SK-N-SH (cell line): Measurements from ENCODE around the gene ATP5PB. TPM values are rescaled to one million over a fixed set of nuclear protein-coding genes. Genes with fewer than 3 reads are reported as not detected.

Experiments used
- CTCF ChIA-PET: fragments of 300-600, 350-600 bp; formaldehyde crosslinking; extraction: SDS; loops from one replicate; lab custom pipeline; 2021; lab: Yijun Ruan, JAX
- POLR2A ChIA-PET: fragments of 350-600 bp; sonication (Branson Sonifier 250); formaldehyde crosslinking; extraction: SDS; loops from one replicate; lab custom pipeline; 2020; ENCODE audit warnings: antibody characterized with exemption, inconsistent platforms; lab: Yijun Ruan, JAX
- DNase-seq: peaks from one replicate; pipeline ENCODE4 v3.0.0; 2012
- H2AFZ ChIP-seq: fragments of 200-600 bp; sonication (generic); 2 replicates; pipeline ENCODE4 v1.8.1; 2016; ENCODE audit warnings: antibody characterized with exemption, mild to moderate bottlenecking, low read depth
- H3F3A ChIP-seq: fragments of 200-600 bp; sonication (generic); replicated peaks from 2 replicates; pipeline ENCODE3; 2016; ENCODE audit warnings: antibody characterized with exemption, mild to moderate bottlenecking; ENCODE audit not compliant: insufficient read depth
- H3K27ac ChIP-seq, 2 experiments: fragments of 200-500 bp in 1 of 2; fragments of 200-600 bp in 1 of 2; sonication (Bioruptor generic) in 1 of 2; sonication (generic), shearing (Covaris generic) in 1 of 2; 2 replicates each; pipeline versions ENCODE4 v1.5.1 to v1.6.1; 2014 to 2016; ENCODE audit warnings: low read depth in 2 of 2, inconsistent platforms in 1 of 2, low read length in 1 of 2, mild to moderate bottlenecking in 1 of 2, mixed read lengths in 1 of 2
- H3K27me3 ChIP-seq: fragments of 200-600 bp; sonication (generic), shearing (Covaris generic); 2 replicates; pipeline ENCODE4 v1.6.1; 2016; ENCODE audit warnings: mixed run types; ENCODE audit not compliant: insufficient read depth
- H3K36me3 ChIP-seq, 2 experiments: fragments of 200-500 bp in 1 of 2; fragments of 200-600 bp in 1 of 2; sonication (Bioruptor generic) in 1 of 2; sonication (generic) in 1 of 2; replicated peaks in 1 of 2; 2 replicates each; pipeline versions ENCODE3 to v1.5.1; 2014 to 2016; ENCODE audit warnings: low read length in 1 of 2, mild to moderate bottlenecking in 1 of 2; ENCODE audit not compliant: insufficient read depth in 2 of 2, control insufficient read depth in 1 of 2
- H3K4me1 ChIP-seq, 2 experiments: fragments of 200-500 bp in 1 of 2; fragments of 200-600 bp in 1 of 2; sonication (Bioruptor generic) in 1 of 2; sonication (generic), shearing (Covaris generic) in 1 of 2; 2 replicates each; pipeline versions ENCODE4 v1.5.1 to v1.6.1; 2014 to 2016; ENCODE audit warnings: low read depth in 1 of 2, low read length in 1 of 2, mixed run types in 1 of 2; ENCODE audit not compliant: insufficient read depth in 2 of 2, control insufficient read depth in 1 of 2
- H3K4me2 ChIP-seq: fragments of 200-600 bp; sonication (generic), shearing (Covaris generic); 2 replicates; pipeline ENCODE4 v1.6.1; 2017; ENCODE audit warnings: mixed run types
- H3K4me3 ChIP-seq, 2 experiments: fragments of 200-500 bp in 1 of 2; fragments of 200-600 bp in 1 of 2; sonication (Bioruptor generic) in 1 of 2; sonication (generic), shearing (Covaris generic) in 1 of 2; 2 replicates each; pipeline versions ENCODE4 v1.5.1 to v1.8.1; 2014 to 2016; ENCODE audit warnings: low read depth in 2 of 2, inconsistent platforms in 1 of 2, low read length in 1 of 2, mild to moderate bottlenecking in 1 of 2, mixed read lengths in 1 of 2, moderate library complexity in 1 of 2
- H3K79me2 ChIP-seq: fragments of 200-600 bp; sonication (generic); 2 replicates; pipeline ENCODE4 v1.8.1; 2017; ENCODE audit warnings: mild to moderate bottlenecking; ENCODE audit not compliant: insufficient read depth
- H3K9ac ChIP-seq: fragments of 200-600 bp; sonication (generic); 2 replicates; pipeline ENCODE4 v1.6.1; 2017; ENCODE audit warnings: mixed run types
- H3K9me2 ChIP-seq: fragments of 200-600 bp; sonication (generic); 2 replicates; pipeline ENCODE4 v1.6.1; 2017; ENCODE audit warnings: mixed run types
- H3K9me3 ChIP-seq: fragments of 200-600 bp; sonication (generic); 2 replicates; pipeline ENCODE4 v1.6.1; 2017; ENCODE audit warnings: mixed run types, mild to moderate bottlenecking, moderate library complexity
- H4K20me1 ChIP-seq: fragments of 200-600 bp; sonication (generic); 2 replicates; pipeline ENCODE4 v1.6.1; 2017; ENCODE audit warnings: mild to moderate bottlenecking, mixed run types; ENCODE audit not compliant: insufficient read depth
- ELF1 ChIP-seq: IDR thresholded peaks from 2 replicates; pipeline ENCODE4 v1.4.0; 2012
- EZH2phosphoT487 ChIP-seq: fragments of 200-600 bp; sonication (generic); IDR thresholded peaks from 2 replicates; pipeline ENCODE4 v1.6.1; 2017; ENCODE audit warnings: low read depth, mixed run types, mild to moderate bottlenecking, antibody characterized with exemption, moderate library complexity, borderline replicate concordance
- FOXJ3 ChIP-seq: sonication (generic); formaldehyde crosslinking; IDR thresholded peaks from 2 replicates; pipeline ENCODE4 v1.5.1; 2020; ENCODE audit warnings: mild to moderate bottlenecking, missing genetic modification reagents
- FOXM1 ChIP-seq: IDR thresholded peaks from 2 replicates; pipeline ENCODE4 v1.4.0; 2012; ENCODE audit warnings: low read depth, mild to moderate bottlenecking
- JUND ChIP-seq: IDR thresholded peaks from 2 replicates; pipeline ENCODE4 v1.4.0; 2012
- MEF2A ChIP-seq: IDR thresholded peaks from 2 replicates; pipeline ENCODE4 v1.4.0; 2012; ENCODE audit warnings: low read depth, borderline replicate concordance
- MXI1 ChIP-seq: IDR thresholded peaks from 2 replicates; pipeline ENCODE4 v1.6.1; 2012; ENCODE audit warnings: mild to moderate bottlenecking, low read depth, low read length, improper control_type of control experiment
- NRF1 ChIP-seq: IDR thresholded peaks from 2 replicates; pipeline ENCODE4 v1.6.1; 2012; ENCODE audit warnings: low read depth, mild to moderate bottlenecking, low read length
- RAD21 ChIP-seq: IDR thresholded peaks from 2 replicates; pipeline ENCODE4 v1.6.1; 2012; ENCODE audit warnings: mild to moderate bottlenecking, low read length
- RCOR1 ChIP-seq: fragments of 150-350 bp; IDR thresholded peaks from 2 replicates; pipeline ENCODE4 v1.6.1; 2017; ENCODE audit warnings: antibody characterized with exemption, low read length
- RFX5 ChIP-seq: IDR thresholded peaks from 2 replicates; pipeline ENCODE4 v1.6.1; 2012; ENCODE audit warnings: mild to moderate bottlenecking, improper control_type of control experiment, low read length
- RXRA ChIP-seq: IDR thresholded peaks from 2 replicates; pipeline ENCODE4 v1.4.0; 2012; ENCODE audit warnings: low read depth, mild to moderate bottlenecking, borderline replicate concordance
- SIN3A ChIP-seq: IDR thresholded peaks from 2 replicates; pipeline ENCODE4 v1.6.1; 2012; ENCODE audit warnings: low read depth, mild to moderate bottlenecking, low read length, moderate library complexity, borderline replicate concordance
- SMC3 ChIP-seq: IDR thresholded peaks from 2 replicates; pipeline ENCODE4 v1.6.1; 2012; ENCODE audit warnings: low read depth, low read length, improper control_type of control experiment
- TAF1 ChIP-seq: IDR thresholded peaks from 2 replicates; pipeline ENCODE4 v1.6.1; 2012; ENCODE audit warnings: low read depth, mild to moderate bottlenecking, low read length, moderate library complexity, borderline replicate concordance
- TCF12 ChIP-seq: IDR thresholded peaks from 2 replicates; pipeline ENCODE4 v1.4.0; 2012
- WGBS: methylation state at CpG from one replicate; pipeline ENCODE4 v1.1.6; 2017; ENCODE audit warnings: low lambda C conversion rate; 5-methylcytosine and 5-hydroxymethylcytosine counted together
- polyA plus RNA-seq, 3 experiments: library from polyadenylated mRNA; depleted of rRNA; stranded (reverse); fragments of >200 nt; gene quantifications; 2 replicates each; pipeline ENCODE4 v1.2.3, GENCODE V29; 2012
- TF ChIP-seq, protein P1 (sequence below): IDR thresholded peaks from 2 replicates; pipeline ENCODE4 v1.6.1; 2012; ENCODE audit warnings: mild to moderate bottlenecking, low read depth, low read length, moderate library complexity
- TF ChIP-seq, protein P2 (sequence below): fragments of 200-600 bp; sonication (generic); IDR thresholded peaks from 2 replicates; pipeline ENCODE4 v1.6.1; 2017; ENCODE audit warnings: antibody characterized with exemption, mild to moderate bottlenecking, moderate library complexity
- TF ChIP-seq, protein P3 (sequence below): IDR thresholded peaks from 2 replicates; pipeline ENCODE4; 2012
- TF ChIP-seq, protein P4 (sequence below): fragments of 150-350 bp; IDR thresholded peaks from 2 replicates; pipeline ENCODE4 v1.6.1; 2017; ENCODE audit warnings: antibody characterized with exemption, low read length, low read depth, borderline replicate concordance

Gene ATP5PB
- polyA plus RNA-seq, 1 of the 3 experiments (the other 2 are of a cell fraction): 177 TPM

DNA sequence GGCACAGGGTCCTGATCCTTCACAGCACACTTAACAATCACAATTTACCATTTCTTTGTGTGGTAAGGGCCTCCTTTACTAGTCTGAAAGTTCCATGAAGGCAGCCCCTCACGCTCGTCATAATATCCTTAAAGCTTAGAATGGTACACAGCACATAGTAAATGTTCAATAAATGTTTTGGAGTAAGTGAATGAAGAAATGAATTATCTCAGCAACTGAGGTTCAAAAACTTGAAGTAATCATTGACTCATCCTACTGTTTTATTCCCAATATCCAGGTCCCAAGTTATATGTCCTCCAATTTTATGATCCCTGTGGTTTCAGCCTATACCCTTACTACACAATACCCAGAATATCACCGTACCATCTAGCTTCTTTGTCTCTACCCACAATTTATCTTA is 22.3 kb downstream of the ATP5PB start:
- H3K27me3 ChIP-seq: no peaks in the 10 kb centered on the region
- H4K20me1 ChIP-seq: no peaks in the 10 kb centered on the region
- H3K27ac ChIP-seq: no peak overlapping the region
- no peaks in the 10 kb centered on the region for H3K9me2 ChIP-seq
- H2AFZ ChIP-seq: no peak overlapping the region
- no peaks in the 10 kb centered on the region for H3K4me1 ChIP-seq
- TF ChIP-seq EZH2phosphoT487 (no peak), TCF12 (no peak), FOXM1 (no peak)
- WGBS: 94% methylated on average over 3 of the region's 3 CpGs
- H3K79me2 ChIP-seq: no peaks in the 10 kb centered on the region
- POLR2A ChIA-PET: no interaction called here
- H3K9ac ChIP-seq: no peak overlapping the region
- no peak for DNase-seq
- H3K9me3 ChIP-seq: no peaks in the 10 kb centered on the region
- no peak overlapping the region for H3K4me3 ChIP-seq
- no peaks in the 10 kb centered on the region for H3F3A ChIP-seq
- peaks cover 6 to 13% of the 10 kb centered on the region in 2 experiments for H3K36me3 ChIP-seq
- CTCF ChIA-PET: interaction anchor here (1.1 kb wide), 1 partner anchor 9 kb away, joined by 3 read pairs; no protein-coding TSS in a partner anchor
- H3K4me2 ChIP-seq: no peak overlapping the region

DNA sequence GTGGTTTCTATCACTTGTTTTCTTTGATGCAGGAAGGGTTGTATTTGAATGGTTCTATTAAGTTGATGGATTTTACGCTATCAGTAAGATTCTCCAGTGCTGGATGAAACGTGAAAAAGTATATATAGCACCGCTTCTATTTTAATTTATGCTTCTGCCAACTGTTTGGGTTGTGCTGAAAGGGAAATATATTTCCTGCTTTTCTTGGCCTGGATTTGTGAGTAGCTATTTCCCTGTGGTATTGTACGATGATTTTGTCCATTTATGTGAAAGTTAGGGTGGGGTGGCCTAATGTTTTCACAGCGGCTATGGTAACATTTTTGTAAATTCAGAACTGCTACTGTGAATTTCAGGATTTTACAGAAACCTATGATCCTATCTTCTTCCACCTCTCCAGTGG is 24.8 kb downstream of the ATP5PB start:
- Histone ChIP-seq H3K9me3 (no peaks in the 10 kb centered on the region), H3K36me3 (no peaks in the 10 kb centered on the region), H4K20me1 (no peaks in the 10 kb centered on the region), H3K4me1 (no peaks in the 10 kb centered on the region), H3K79me2 (no peaks in the 10 kb centered on the region), H3K9me2 (no peaks in the 10 kb centered on the region), H2AFZ (no peak overlapping the region), H3K4me3 (no peak overlapping the region), H3K27me3 (no peaks in the 10 kb centered on the region), H3K27ac (no peak overlapping the region), H3K9ac (no peak overlapping the region), H3F3A (no peaks in the 10 kb centered on the region), H3K4me2 (no peak overlapping the region)
- no peak for DNase-seq
- POLR2A ChIA-PET: no interaction called here
- TF ChIP-seq RCOR1 (no peak), MEF2A (no peak), NRF1 (no peak), RXRA (no peak), ELF1 (no peak), RFX5 (no peak), FOXJ3 (CRISPR knock-in tag) (no peak), RAD21 (no peak), TAF1 (no peak), SMC3 (no peak), TCF12 (no peak), SIN3A (no peak), MXI1 (no peak), JUND (no peak)
- TF ChIP-seq, protein P1, sequence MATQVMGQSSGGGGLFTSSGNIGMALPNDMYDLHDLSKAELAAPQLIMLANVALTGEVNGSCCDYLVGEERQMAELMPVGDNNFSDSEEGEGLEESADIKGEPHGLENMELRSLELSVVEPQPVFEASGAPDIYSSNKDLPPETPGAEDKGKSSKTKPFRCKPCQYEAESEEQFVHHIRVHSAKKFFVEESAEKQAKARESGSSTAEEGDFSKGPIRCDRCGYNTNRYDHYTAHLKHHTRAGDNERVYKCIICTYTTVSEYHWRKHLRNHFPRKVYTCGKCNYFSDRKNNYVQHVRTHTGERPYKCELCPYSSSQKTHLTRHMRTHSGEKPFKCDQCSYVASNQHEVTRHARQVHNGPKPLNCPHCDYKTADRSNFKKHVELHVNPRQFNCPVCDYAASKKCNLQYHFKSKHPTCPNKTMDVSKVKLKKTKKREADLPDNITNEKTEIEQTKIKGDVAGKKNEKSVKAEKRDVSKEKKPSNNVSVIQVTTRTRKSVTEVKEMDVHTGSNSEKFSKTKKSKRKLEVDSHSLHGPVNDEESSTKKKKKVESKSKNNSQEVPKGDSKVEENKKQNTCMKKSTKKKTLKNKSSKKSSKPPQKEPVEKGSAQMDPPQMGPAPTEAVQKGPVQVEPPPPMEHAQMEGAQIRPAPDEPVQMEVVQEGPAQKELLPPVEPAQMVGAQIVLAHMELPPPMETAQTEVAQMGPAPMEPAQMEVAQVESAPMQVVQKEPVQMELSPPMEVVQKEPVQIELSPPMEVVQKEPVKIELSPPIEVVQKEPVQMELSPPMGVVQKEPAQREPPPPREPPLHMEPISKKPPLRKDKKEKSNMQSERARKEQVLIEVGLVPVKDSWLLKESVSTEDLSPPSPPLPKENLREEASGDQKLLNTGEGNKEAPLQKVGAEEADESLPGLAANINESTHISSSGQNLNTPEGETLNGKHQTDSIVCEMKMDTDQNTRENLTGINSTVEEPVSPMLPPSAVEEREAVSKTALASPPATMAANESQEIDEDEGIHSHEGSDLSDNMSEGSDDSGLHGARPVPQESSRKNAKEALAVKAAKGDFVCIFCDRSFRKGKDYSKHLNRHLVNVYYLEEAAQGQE: no peak
- TF ChIP-seq, protein P2, sequence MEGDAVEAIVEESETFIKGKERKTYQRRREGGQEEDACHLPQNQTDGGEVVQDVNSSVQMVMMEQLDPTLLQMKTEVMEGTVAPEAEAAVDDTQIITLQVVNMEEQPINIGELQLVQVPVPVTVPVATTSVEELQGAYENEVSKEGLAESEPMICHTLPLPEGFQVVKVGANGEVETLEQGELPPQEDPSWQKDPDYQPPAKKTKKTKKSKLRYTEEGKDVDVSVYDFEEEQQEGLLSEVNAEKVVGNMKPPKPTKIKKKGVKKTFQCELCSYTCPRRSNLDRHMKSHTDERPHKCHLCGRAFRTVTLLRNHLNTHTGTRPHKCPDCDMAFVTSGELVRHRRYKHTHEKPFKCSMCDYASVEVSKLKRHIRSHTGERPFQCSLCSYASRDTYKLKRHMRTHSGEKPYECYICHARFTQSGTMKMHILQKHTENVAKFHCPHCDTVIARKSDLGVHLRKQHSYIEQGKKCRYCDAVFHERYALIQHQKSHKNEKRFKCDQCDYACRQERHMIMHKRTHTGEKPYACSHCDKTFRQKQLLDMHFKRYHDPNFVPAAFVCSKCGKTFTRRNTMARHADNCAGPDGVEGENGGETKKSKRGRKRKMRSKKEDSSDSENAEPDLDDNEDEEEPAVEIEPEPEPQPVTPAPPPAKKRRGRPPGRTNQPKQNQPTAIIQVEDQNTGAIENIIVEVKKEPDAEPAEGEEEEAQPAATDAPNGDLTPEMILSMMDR: no peak
- TF ChIP-seq, protein P3, sequence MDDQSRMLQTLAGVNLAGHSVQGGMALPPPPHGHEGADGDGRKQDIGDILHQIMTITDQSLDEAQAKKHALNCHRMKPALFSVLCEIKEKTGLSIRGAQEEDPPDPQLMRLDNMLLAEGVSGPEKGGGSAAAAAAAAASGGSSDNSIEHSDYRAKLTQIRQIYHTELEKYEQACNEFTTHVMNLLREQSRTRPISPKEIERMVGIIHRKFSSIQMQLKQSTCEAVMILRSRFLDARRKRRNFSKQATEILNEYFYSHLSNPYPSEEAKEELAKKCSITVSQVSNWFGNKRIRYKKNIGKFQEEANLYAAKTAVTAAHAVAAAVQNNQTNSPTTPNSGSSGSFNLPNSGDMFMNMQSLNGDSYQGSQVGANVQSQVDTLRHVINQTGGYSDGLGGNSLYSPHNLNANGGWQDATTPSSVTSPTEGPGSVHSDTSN: no peak
- TF ChIP-seq, protein P4, sequence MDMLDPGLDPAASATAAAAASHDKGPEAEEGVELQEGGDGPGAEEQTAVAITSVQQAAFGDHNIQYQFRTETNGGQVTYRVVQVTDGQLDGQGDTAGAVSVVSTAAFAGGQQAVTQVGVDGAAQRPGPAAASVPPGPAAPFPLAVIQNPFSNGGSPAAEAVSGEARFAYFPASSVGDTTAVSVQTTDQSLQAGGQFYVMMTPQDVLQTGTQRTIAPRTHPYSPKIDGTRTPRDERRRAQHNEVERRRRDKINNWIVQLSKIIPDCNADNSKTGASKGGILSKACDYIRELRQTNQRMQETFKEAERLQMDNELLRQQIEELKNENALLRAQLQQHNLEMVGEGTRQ: no peak
- 82% methylated on average over 5 of the region's 5 CpGs for WGBS
- CTCF ChIA-PET: no interaction called here
